H1 (cell line): ENCODE results near the gene SYF2. TPM values are rescaled to one million over a fixed set of nuclear protein-coding genes. Genes with fewer than 3 reads are reported as not detected.

Experiments used
- KDM1A ChIP-seq: fragments of 200-600, 300-600 bp; sonication (generic); IDR thresholded peaks from 2 replicates; pipeline ENCODE4 v1.7.1; 2016; ENCODE audit warnings: mild to moderate bottlenecking, low read length, borderline replicate concordance
- ZNF274 ChIP-seq: IDR thresholded peaks from 2 replicates; pipeline ENCODE4 v1.7.0; 2012; ENCODE audit warnings: low read length, borderline replicate concordance; ENCODE audit errors: extremely low read depth
- polyA plus RNA-seq, 7 experiments: library from polyadenylated mRNA; depleted of rRNA in 3 of 7; stranded (reverse) in 5 of 7; unstranded in 2 of 7; fragments of >200 nt in 5 of 7; fragments of 200-250 nt in 2 of 7; gene quantifications; 1 replicate in 5 of 7; 2 replicates in 1 of 7; 4 replicates in 1 of 7; pipeline versions ENCODE4 v1.2.1 to v1.2.3, GENCODE V29; 2011 to 2013; ENCODE audit warnings: missing spikeins in 2 of 7, mixed read lengths in 2 of 7
- total RNA-seq: library from RNA; stranded (reverse); fragmentation: NEBNext Ultra II Directional; extraction: Animal tissue kit (Norgen Biotek cat#: 25700); gene quantifications from 2 replicates; pipeline ENCODE4 v1.2.1, GENCODE V29; 2021

Gene SYF2
- total and polyA plus RNA-seq, 2 of the 8 experiments (the other 6 are each of a cell fraction or from before 2014, with no cell fraction given): 7.5 to 33.0 TPM

DNA sequence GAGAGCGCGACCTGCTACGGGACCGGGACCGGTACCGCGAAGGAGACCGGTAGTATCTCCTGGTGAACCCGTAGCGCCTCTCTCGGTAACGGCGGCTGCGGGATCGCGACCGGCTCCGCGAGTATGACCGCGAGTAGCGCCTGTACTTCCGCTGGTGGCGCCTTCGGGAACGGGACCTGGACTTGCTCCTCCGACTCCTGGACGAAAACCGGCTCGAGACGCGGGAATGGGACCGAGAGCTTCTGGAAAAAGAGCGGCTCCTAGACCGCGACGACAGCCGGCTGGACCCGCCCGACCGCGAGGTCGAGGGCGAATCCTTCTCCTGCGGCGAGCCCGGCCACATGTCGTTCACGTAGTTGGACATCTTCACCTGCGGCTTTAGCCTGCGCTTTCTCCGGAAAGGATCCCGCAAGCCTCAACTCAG is 14.3 kb upstream of the SYF2 start (continued):
- TF ChIP-seq KDM1A (no peak), ZNF274 (no peak)
